GM12878 (cell line): Measurements from ENCODE around the gene PREX1. TPM values are rescaled to one million over a fixed set of nuclear protein-coding genes. Genes with fewer than 3 reads are reported as not detected.

Source experiments
- ATAC-seq: fragments of 200-7000 bp; cut with Tn5 transposase; 3 replicates; pipeline ENCODE4 v1.9.1; 2020; ENCODE audit warnings: mild to moderate bottlenecking, moderate library complexity
- BruUV-seq: library from RNA; stranded (reverse); fragments of 400-500 nt; replicated peaks from 2 replicates; lab custom pipeline; 2021; lab: Mats Ljungman, UMichigan
- CTCF ChIA-PET: fragments of 300-600 bp; sonication (Branson Sonifier 250); formaldehyde crosslinking; extraction: SDS; loops from one replicate; lab custom pipeline; 2021; ENCODE audit warnings: inconsistent platforms; lab: Yijun Ruan, JAX
- POLR2A ChIA-PET: fragments of 350-600 bp; formaldehyde crosslinking; extraction: SDS; loops from one replicate; lab custom pipeline; 2021; ENCODE audit warnings: inconsistent platforms; lab: Charles Lee
- RAD21 ChIA-PET: fragments of 300-600 bp; sonication (Branson Sonifier 250); formaldehyde crosslinking; loops from one replicate; lab custom pipeline; 2023; ENCODE audit warnings: antibody characterized with exemption; ENCODE audit not compliant: unreplicated experiment; lab: Charles Lee
- SMC1A ChIA-PET: fragments of 300-600 bp; sonication (Branson Sonifier 250); formaldehyde crosslinking; loops from one replicate; lab custom pipeline; 2023; ENCODE audit not compliant: unreplicated experiment, uncharacterized antibody; lab: Charles Lee
- DNase-seq: peaks from one replicate; pipeline ENCODE4 v3.0.0-alpha.2; 2011; ENCODE audit warnings: low read depth, low spot score
- FAIRE-seq: peaks from 3 replicates; lab custom pipeline; 2011; peaks lifted over from hg19 to GRCh38; lab: Jason Lieb, UNC
- H2AFZ ChIP-seq: 2 replicates; pipeline ENCODE4 v1.6.0; 2011; ENCODE audit warnings: low read depth, low read length, control low read depth; ENCODE audit not compliant: control insufficient read depth
- H3K27ac ChIP-seq: 2 replicates; pipeline ENCODE4 v1.5.1; 2011; ENCODE audit warnings: control low read depth; ENCODE audit not compliant: control insufficient read depth, insufficient read depth
- H3K27me3 ChIP-seq, 2 experiments: replicated peaks in 1 of 2; 2 replicates each; pipeline versions ENCODE4 v1.6.0 to v1.6.1; 2011; ENCODE audit warnings: low read length in 1 of 2; ENCODE audit not compliant: control insufficient read depth in 2 of 2, insufficient read depth in 2 of 2
- H3K36me3 ChIP-seq, 2 experiments: 2 replicates each; pipeline ENCODE4 v1.5.1; 2011; ENCODE audit warnings: low read length in 1 of 2; ENCODE audit not compliant: control insufficient read depth in 2 of 2, insufficient read depth in 2 of 2
- H3K4me1 ChIP-seq: 2 replicates; pipeline ENCODE4 v1.6.1; 2011; ENCODE audit warnings: mild to moderate bottlenecking, low read length, moderate library complexity, mixed read lengths; ENCODE audit not compliant: control insufficient read depth, insufficient read depth
- H3K4me2 ChIP-seq: 2 replicates; pipeline ENCODE4 v1.6.0; 2011; ENCODE audit warnings: control low read depth; ENCODE audit not compliant: control insufficient read depth, insufficient read depth
- H3K4me3 ChIP-seq: fragments of 200-600 bp; sonication (generic); 2 replicates; pipeline ENCODE4 v1.5.1; 2016
- H3K79me2 ChIP-seq: 2 replicates; pipeline ENCODE4 v1.6.0; 2011; ENCODE audit warnings: low read length; ENCODE audit not compliant: control insufficient read depth, insufficient read depth
- H3K9ac ChIP-seq: 2 replicates; pipeline ENCODE4 v1.8.0; 2011; ENCODE audit warnings: low read length, control low read depth, mixed read lengths; ENCODE audit not compliant: control insufficient read depth, insufficient read depth
- H3K9me3 ChIP-seq: replicated peaks from 3 replicates; pipeline ENCODE4 v1.5.1; 2011; ENCODE audit warnings: mild to moderate bottlenecking, low read length; ENCODE audit not compliant: control insufficient read depth, insufficient read depth
- H4K20me1 ChIP-seq: 2 replicates; pipeline ENCODE4 v1.6.0; 2011; ENCODE audit not compliant: control insufficient read depth, insufficient read depth
- CHD4 ChIP-seq: fragments of 200-600 bp; sonication (generic); IDR thresholded peaks from 2 replicates; pipeline ENCODE4 v1.6.1; 2016; ENCODE audit warnings: mild to moderate bottlenecking
- in situ Hi-C: fragments of 300-500 bp; cut with MboI; formaldehyde crosslinking; loops from 9 replicates; pipeline ENCODE4 v1.14.3; 2018; ENCODE audit warnings: mixed read lengths
- intact Hi-C: fragments of 100-400 bp; cut with micrococcal nuclease; formaldehyde crosslinking; loops from one replicate; pipeline ENCODE4 v1.14.2; 2022; ENCODE audit not compliant: unreplicated experiment
- polyA plus RNA-seq, 11 experiments: library from polyadenylated mRNA; depleted of rRNA in 4 of 11; unstranded in 6 of 11; stranded (reverse) in 5 of 11; fragments of >200 nt; fragmentation: Nextera tagmentation in 4 of 11; fragmentation: Illumina TruSeq in 1 of 11; extraction: Ambion mirVana in 4 of 11; extraction: Trizol in 1 of 11; gene quantifications; 1 replicate in 1 of 11; 2 replicates in 10 of 11; pipeline versions ENCODE4 v1.2.1 to v1.2.3, GENCODE V29; 2011 to 2016; ENCODE audit warnings: inconsistent platforms in 2 of 11, missing spikeins in 2 of 11, low read depth in 1 of 11
- total RNA-seq, 4 experiments: library from RNA; depleted of rRNA in 3 of 4; stranded (reverse); fragments of >200 nt in 3 of 4; fragmentation: Illumina TruSeq in 1 of 4; extraction: Trizol in 1 of 4; gene quantifications; 2 replicates each; pipeline versions ENCODE4 v1.2.1 to v1.2.3, GENCODE V29; 2013 to 2021
- TF ChIP-seq, protein P1 (sequence below): fragments of 450-650 bp; IDR thresholded peaks from 2 replicates; pipeline ENCODE4 v1.6.1; 2016; ENCODE audit warnings: mild to moderate bottlenecking, moderate library complexity, borderline replicate concordance

The PREX1 gene
- total and polyA plus RNA-seq, 10 of the 15 experiments (the other 5 are each of a cell fraction or from before 2014, with no cell fraction given), result 2.6 to 114 (median 38.9) TPM

DNA sequence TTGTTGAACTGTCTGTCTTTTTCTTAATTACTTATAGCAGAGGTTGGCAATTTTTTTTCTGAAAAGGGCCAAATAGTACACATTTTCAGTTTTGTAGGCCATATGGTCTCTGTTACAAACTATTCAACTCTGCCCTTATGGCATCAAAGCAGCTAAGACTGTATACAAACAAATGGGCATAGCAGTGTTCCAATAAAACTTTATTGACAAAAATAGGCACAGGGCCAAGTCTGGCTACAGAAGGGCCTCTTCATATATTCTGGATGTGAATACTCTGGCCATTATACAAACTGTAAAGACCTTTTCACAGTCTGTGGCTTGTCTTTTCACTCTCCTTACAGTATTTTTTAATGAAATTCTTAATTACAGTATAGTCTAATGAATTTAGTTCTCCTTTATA, 132.1 kb downstream of the PREX1 start:
- Histone ChIP-seq H3K4me1 (no peaks in the 10 kb centered on the region), H3K4me3 (no peak overlapping the region), H4K20me1 (no peaks in the 10 kb centered on the region; the same call in 1 of the 2 replicates), H2AFZ (no peak overlapping the region), H3K9me3 (no peaks in the 10 kb centered on the region), H3K27ac (no peak overlapping the region), H3K4me2 (no peak overlapping the region), H3K27me3 (no peaks in the 10 kb centered on the region), H3K79me2 (no peaks in the 10 kb centered on the region; the same call in none of the 2 replicates), H3K36me3 (peaks cover 42 to 63% of the 10 kb centered on the region in 2 experiments), H3K9ac (no peak overlapping the region)
- ATAC-seq (no peak), FAIRE-seq (no peak), DNase-seq (no peak)
- in situ Hi-C loops (no loop called here), intact Hi-C loops (no loop called here)
- BruUV-seq, result no TSS peak
- ChIA-PET RAD21 (no interaction called here), CTCF (no interaction called here), POLR2A (interaction anchor here (1.6 kb wide), 1 partner anchor 13 kb away, joined by 4 read pairs; no protein-coding TSS in a partner anchor), SMC1A (interaction anchor here (0.8 to 3.2 kb wide), 4 partner anchors 16 to 213 kb away, joined by 3 to 11 read pairs (median 4); no protein-coding TSS in a partner anchor)
- TF ChIP-seq, protein P1, sequence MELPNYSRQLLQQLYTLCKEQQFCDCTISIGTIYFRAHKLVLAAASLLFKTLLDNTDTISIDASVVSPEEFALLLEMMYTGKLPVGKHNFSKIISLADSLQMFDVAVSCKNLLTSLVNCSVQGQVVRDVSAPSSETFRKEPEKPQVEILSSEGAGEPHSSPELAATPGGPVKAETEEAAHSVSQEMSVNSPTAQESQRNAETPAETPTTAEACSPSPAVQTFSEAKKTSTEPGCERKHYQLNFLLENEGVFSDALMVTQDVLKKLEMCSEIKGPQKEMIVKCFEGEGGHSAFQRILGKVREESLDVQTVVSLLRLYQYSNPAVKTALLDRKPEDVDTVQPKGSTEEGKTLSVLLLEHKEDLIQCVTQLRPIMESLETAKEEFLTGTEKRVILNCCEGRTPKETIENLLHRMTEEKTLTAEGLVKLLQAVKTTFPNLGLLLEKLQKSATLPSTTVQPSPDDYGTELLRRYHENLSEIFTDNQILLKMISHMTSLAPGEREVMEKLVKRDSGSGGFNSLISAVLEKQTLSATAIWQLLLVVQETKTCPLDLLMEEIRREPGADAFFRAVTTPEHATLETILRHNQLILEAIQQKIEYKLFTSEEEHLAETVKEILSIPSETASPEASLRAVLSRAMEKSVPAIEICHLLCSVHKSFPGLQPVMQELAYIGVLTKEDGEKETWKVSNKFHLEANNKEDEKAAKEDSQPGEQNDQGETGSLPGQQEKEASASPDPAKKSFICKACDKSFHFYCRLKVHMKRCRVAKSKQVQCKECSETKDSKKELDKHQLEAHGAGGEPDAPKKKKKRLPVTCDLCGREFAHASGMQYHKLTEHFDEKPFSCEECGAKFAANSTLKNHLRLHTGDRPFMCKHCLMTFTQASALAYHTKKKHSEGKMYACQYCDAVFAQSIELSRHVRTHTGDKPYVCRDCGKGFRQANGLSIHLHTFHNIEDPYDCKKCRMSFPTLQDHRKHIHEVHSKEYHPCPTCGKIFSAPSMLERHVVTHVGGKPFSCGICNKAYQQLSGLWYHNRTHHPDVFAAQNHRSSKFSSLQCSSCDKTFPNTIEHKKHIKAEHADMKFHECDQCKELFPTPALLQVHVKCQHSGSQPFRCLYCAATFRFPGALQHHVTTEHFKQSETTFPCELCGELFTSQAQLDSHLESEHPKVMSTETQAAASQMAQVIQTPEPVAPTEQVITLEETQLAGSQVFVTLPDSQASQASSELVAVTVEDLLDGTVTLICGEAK, result peak; percentile 92
- TF ChIP-seq CHD4, result no peak
